DMS114 treated with DMSO at 0.1 percent for 48 hours (cell line): ENCODE data around the gene PRF1.
"Not testable (repeated sequence)": the region's sequence is repeated elsewhere in the genome, so short reads cannot be mapped to it uniquely, and the experiment has no call there.

ENCODE experiments used
- DNase-seq: peaks from one replicate; lab custom pipeline; 2025; ENCODE audit not compliant: unreplicated experiment; lab: John Stamatoyannopoulos, UW

PRF1 gene

GRCh38 chr10:70602665-70603448 is at the start of gene PRF1:
TSS of gene PRF1 (minus strand) at chr10:70602741. CDS start at chr10:70600902, 1,839 bp downstream.
- DNase-seq = no peak

- DNase-seq = no peak
Observed at GRCh38 chr10:70651661-70652060, 49.1 kb upstream of the PRF1 start.

DNA sequence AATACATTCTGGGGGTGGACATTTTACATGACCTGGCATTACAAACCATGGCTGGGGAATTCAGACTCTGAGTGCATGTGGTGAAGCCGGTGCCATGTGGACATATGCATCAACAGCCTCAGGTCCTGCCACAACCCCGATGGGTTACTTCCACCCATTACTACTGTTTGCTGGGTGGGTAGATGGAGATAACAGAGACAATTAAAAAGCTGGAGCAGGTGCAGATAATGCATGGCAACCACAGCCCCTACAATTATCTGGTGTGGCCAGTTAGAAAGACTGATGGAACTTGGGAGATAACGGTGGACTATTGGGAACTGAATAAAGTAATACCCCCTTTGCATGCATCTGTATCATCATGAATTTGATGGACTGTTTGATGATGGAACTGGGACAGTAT is 48.2 kb upstream of the PRF1 start:
- DNase-seq = no peak

DNA sequence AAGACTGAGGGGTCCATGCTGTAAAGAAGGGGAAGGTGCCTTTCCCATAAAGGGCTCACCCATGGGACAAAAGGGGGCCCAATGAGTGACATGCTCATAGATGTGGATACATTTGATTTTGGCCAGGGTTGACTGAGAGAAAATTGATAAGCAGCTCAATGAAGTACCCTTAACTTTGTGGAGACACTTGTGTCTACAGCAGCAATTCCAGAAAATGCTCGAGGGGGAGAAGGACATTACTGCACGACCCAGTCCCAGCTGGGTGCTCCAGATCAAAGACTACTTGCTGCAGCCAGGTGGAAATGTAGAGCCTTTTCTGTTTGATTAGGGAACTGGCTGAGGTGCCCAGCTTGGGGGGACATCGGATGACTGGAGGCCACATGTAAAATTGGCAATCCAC is 47.6 kb upstream of the PRF1 start:
- no peak for DNase-seq

GRCh38 chr10:70649526-70649925 is 47.0 kb upstream of the PRF1 start:
- DNase-seq = no peak

- DNase-seq = no peak
Observed at GRCh38 chr10:70648427-70648826, 45.9 kb upstream of the PRF1 start.

DNA sequence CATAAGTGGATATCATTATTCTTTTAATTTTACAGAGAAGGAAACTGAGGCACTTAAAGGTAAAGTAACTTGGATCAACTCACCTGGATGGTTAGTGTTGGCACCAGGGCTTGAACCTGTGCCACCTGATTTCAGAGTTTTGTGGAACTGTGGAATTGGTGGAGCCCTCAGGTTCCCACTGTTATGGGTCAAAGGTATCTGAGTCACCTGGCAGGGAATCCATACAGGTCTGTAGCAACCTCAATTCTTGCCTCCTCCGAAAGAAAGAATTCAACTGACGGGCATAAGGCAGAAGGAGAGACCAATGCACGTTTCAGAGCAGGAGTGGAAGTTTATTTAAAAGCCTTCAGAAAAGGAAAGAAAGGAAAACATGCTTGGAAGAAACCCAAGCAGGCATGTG is 44.5 kb upstream of the PRF1 start:
- DNase-seq = no peak

DNA sequence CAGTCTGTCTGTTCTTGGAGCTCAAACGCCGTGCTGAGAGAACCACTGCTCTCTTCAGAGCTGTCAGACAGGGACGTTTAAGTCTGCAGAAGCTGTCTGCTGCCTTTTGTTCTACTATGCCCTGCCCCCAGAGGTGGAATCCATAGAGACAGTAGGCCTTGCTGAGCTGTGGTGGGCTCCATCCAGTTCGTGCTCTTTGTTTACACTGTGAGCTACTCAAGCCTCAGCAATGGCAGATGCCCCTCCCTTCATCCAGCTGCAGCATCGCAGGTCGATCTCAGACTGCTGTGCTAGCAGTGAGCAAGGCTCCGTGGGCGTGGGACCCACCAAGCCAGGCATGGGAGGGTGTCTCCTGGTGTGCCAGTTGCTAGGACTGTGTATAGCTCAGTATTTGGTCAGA is 42.4 kb upstream of the PRF1 start:
- not testable (repeated sequence) for DNase-seq

GRCh38 chr10:70643272-70643671 is 40.7 kb upstream of the PRF1 start:
- DNase-seq = not testable (repeated sequence)

GRCh38 chr10:70639640-70640383 is 37.3 kb upstream of the PRF1 start:
- DNase-seq = not testable (repeated sequence)

- DNase-seq = not testable (repeated sequence)
Observed at GRCh38 chr10:70634515-70634914, 32.0 kb upstream of the PRF1 start.

DNA sequence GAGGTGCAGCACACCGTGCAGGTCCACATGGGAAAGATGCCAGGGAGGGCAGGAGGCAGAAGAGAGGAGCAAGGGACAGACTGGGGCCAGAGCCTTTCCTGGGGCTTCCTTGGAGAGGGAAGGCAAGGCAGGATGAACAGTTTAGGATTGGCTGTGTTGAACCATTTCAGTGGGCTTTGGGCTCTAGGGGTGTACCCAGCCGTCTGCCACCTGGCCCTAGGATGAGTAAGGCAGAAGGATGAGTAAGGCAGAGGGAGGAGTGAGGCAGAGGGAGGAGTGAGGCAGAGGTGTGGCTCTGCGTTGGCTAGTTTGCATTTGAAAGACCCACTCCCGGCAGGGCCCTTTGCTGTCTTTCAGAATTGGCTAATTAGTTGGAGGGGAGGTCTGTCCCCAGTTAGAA is 31.5 kb upstream of the PRF1 start:
- DNase-seq = no peak

GRCh38 chr10:70631735-70632134 is 29.2 kb upstream of the PRF1 start:
- not testable (repeated sequence) for DNase-seq

DNA sequence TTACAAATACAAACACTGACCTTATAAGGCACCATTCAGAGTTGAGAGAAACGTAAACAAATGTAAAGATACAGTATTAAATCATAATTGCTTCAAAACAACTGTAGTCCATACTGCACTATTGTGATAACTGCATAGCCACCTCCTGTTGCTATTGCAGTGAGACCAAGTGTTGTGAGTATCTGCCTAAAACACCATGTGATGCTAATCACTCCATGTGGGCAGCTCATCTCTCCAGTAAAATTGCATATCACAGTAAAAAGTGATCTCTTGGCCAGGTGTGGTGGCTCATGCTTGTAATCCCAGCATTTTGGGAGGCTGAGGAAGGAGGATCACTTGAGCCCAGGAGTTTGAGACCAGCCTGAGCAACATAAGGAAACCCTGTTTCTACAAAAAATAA is 26.8 kb upstream of the PRF1 start:
- DNase-seq = no peak

GRCh38 chr10:70626056-70626455 is 23.5 kb upstream of the PRF1 start:
- no peak for DNase-seq

GRCh38 chr10:70622981-70623844 is 20.7 kb upstream of the PRF1 start:
- no peak for DNase-seq

DNA sequence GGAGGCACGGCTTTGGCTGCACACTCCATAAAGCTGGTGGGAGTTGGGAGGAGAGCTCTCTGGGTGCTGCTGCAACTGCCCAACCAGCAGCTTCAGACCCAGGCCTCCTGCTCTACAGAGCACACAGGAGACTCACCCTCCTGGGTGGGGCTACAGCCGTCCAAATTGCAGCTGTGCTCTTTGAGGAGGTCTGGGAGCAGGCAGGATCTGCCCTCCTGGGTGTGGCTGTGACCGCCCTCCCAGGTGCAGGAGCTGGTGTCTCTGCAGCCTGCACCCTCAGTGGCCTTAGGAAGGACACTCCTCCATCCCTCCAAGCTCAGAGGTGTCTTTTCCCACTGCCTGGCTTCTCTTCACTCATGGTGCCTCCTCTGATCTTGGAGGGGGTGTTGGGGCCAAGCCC is 20.0 kb upstream of the PRF1 start:
- DNase-seq = no peak

GRCh38 chr10:70621503-70622078 is 19.1 kb upstream of the PRF1 start:
- DNase-seq = no peak

DNA sequence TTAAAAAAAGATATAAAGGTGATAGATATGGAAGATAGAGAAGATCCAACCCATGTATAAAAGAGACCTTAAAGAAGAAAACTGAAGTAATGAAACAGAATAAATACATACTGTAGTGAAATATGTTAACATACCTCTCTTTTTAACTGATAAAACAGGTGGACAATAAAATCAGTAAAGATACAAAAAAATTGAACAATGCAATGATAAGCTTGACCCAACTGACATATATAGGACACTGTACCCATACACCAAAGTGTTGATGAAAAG is 17.4 kb upstream of the PRF1 start:
- no peak for DNase-seq

GRCh38 chr10:70619271-70620019 is 16.9 kb upstream of the PRF1 start:
- peak; percentile 23 for DNase-seq

DNA sequence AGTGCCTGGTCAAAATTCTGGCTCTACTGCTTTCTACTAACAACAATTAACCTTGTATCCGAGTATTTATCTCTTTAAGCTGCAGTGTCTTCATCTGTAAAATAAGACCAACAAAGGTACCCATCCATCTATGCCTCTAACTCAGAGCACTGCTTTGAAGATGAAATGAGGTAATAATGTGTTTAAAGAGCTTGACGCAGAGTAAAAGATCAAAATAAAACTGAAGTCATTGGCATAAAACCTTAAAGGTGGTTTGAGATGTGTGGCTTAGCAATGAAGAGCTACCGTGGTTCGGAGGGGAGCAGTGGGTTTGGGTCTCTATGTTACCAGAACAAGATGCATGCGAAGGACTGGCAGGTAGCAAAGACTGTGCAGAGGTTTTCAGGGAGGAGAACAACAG is 16.1 kb upstream of the PRF1 start:
- no peak for DNase-seq
